HEK293 (cell line): Measurements from ENCODE around the gene BRD3.

Source experiments
- SP7 ChIP-seq: fragments of 450-650 bp; formaldehyde crosslinking; IDR thresholded peaks from 2 replicates; pipeline ENCODE4 v1.5.1; 2016; ENCODE audit warnings: missing biosample characterization, missing genetic modification characterization
- ZNF112 ChIP-seq: fragments of 450-650 bp; formaldehyde crosslinking; IDR thresholded peaks from 2 replicates; pipeline ENCODE4 v1.5.0; 2017; ENCODE audit warnings: missing biosample characterization, missing genetic modification characterization
- ZNF274 ChIP-seq, 2 experiments: fragments of 200-500 bp in 1 of 2; fragments of 450-650 bp in 1 of 2; sonication (Bioruptor generic) in 1 of 2; formaldehyde crosslinking in 1 of 2; IDR thresholded peaks; 2 replicates each; pipeline versions ENCODE4 v1.5.1 to v1.6.1; 2014 to 2016; ENCODE audit warnings: borderline replicate concordance in 1 of 2, inconsistent platforms in 1 of 2, low read length in 1 of 2, missing biosample characterization in 1 of 2, missing genetic modification characterization in 1 of 2
- ZNF426 ChIP-seq: fragments of 450-650 bp; formaldehyde crosslinking; IDR thresholded peaks from 2 replicates; pipeline ENCODE4 v1.5.1; 2017; ENCODE audit warnings: missing biosample characterization, missing genetic modification characterization, mild to moderate bottlenecking, inconsistent platforms, moderate library complexity
- TF ChIP-seq, protein P1 (sequence below): fragments of 450-650 bp; formaldehyde crosslinking; IDR thresholded peaks from 2 replicates; pipeline ENCODE4 v1.5.1; 2016; ENCODE audit warnings: missing biosample characterization, missing genetic modification characterization
- TF ChIP-seq, protein P2 (sequence below): fragments of 450-650 bp; formaldehyde crosslinking; IDR thresholded peaks from 2 replicates; pipeline ENCODE4 v1.5.1; 2016; ENCODE audit warnings: missing biosample characterization, missing genetic modification characterization
- TF ChIP-seq, protein P3 (sequence below): fragments of 450-650 bp; formaldehyde crosslinking; IDR thresholded peaks from 2 replicates; pipeline ENCODE4 v1.5.1; 2016; ENCODE audit warnings: missing biosample characterization, missing genetic modification characterization
- TF ChIP-seq, protein P4 (sequence below): fragments of 450-650 bp; formaldehyde crosslinking; IDR thresholded peaks from 2 replicates; pipeline ENCODE4 v1.5.1; 2016; ENCODE audit warnings: missing biosample characterization, missing genetic modification characterization, low read depth
- TF ChIP-seq, protein P5 (sequence below): fragments of 450-650 bp; formaldehyde crosslinking; conservative IDR thresholded peaks from 2 replicates; pipeline ENCODE4 v1.5.1; 2016; ENCODE audit warnings: low read depth, missing biosample characterization, missing genetic modification characterization

DNA sequence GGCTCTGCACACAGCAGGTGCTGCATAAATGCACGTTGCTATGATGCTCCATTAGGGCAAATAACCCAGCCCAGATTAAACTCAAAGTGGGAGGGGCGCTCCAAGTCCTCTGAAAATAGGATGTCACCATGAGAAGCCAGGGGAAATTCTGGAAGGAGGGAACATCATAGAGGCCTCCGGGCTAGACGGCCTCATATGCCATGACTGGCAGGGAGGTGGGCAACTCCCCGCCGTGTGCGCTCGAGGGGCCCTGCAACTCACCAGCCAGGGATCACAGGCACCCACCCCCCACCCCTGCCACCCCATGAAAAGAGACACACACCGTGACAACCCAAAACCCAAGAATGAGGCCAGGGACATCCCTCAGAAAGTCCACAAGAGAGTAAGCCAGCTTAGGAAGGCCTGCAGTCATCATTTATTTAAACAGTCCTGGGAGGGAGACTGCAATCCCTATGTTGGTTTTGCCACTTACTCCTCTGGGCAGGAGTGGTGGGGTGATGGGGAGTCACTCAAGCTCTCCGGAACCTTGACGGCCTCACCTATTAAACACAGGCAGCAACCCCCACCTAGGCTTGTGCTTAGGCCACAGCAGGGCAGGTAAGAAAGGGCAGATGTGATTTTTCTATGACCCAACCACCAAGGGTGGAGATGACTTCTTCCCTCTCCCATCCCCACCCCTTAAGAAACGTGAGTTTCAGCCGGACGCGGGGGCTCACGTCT is 79.7 kb downstream of the BRD3 start:
- no peak for TF ChIP-seq ZNF426 (tag by site-specific recombination)
- no peak for TF ChIP-seq ZNF112 (tag by site-specific recombination)
- TF ChIP-seq, protein P1, sequence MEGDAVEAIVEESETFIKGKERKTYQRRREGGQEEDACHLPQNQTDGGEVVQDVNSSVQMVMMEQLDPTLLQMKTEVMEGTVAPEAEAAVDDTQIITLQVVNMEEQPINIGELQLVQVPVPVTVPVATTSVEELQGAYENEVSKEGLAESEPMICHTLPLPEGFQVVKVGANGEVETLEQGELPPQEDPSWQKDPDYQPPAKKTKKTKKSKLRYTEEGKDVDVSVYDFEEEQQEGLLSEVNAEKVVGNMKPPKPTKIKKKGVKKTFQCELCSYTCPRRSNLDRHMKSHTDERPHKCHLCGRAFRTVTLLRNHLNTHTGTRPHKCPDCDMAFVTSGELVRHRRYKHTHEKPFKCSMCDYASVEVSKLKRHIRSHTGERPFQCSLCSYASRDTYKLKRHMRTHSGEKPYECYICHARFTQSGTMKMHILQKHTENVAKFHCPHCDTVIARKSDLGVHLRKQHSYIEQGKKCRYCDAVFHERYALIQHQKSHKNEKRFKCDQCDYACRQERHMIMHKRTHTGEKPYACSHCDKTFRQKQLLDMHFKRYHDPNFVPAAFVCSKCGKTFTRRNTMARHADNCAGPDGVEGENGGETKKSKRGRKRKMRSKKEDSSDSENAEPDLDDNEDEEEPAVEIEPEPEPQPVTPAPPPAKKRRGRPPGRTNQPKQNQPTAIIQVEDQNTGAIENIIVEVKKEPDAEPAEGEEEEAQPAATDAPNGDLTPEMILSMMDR (tag by site-specific recombination) = no peak
- TF ChIP-seq, protein P2, sequence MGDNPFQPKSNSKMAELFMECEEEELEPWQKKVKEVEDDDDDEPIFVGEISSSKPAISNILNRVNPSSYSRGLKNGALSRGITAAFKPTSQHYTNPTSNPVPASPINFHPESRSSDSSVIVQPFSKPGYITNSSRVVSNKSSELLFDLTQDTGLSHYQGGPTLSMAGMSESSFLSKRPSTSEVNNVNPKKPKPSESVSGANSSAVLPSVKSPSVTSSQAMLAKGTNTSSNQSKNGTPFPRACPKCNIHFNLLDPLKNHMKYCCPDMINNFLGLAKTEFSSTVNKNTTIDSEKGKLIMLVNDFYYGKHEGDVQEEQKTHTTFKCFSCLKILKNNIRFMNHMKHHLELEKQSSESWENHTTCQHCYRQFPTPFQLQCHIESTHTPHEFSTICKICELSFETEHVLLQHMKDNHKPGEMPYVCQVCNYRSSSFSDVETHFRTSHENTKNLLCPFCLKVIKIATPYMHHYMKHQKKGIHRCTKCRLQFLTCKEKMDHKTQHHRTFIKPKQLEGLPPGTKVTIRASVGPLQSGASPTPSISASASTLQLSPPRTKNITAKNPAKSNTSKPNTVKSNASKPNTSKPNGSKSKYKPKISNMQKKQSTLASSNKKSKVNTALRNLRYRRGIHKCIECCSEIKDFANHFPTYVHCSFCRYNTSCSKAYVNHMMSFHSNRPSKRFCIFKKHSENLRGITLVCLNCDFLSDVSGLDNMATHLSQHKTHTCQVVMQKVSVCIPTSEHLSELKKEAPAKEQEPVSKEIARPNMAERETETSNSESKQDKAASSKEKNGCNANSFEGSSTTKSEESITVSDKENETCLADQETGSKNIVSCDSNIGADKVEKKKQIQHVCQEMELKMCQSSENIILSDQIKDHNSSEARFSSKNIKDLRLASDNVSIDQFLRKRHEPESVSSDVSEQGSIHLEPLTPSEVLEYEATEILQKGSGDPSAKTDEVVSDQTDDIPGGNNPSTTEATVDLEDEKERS = no peak
- no peak for TF ChIP-seq ZNF274 (IDR thresholded peaks at IDR 0.05; ENCODE audit: low read length)
- no peak for TF ChIP-seq ZNF274 (tag by site-specific recombination; IDR thresholded peaks at IDR 0.05; ENCODE audit: borderline replicate concordance)
- TF ChIP-seq, protein P3, sequence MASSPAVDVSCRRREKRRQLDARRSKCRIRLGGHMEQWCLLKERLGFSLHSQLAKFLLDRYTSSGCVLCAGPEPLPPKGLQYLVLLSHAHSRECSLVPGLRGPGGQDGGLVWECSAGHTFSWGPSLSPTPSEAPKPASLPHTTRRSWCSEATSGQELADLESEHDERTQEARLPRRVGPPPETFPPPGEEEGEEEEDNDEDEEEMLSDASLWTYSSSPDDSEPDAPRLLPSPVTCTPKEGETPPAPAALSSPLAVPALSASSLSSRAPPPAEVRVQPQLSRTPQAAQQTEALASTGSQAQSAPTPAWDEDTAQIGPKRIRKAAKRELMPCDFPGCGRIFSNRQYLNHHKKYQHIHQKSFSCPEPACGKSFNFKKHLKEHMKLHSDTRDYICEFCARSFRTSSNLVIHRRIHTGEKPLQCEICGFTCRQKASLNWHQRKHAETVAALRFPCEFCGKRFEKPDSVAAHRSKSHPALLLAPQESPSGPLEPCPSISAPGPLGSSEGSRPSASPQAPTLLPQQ (tag by site-specific recombination) = no peak
- TF ChIP-seq, protein P4, sequence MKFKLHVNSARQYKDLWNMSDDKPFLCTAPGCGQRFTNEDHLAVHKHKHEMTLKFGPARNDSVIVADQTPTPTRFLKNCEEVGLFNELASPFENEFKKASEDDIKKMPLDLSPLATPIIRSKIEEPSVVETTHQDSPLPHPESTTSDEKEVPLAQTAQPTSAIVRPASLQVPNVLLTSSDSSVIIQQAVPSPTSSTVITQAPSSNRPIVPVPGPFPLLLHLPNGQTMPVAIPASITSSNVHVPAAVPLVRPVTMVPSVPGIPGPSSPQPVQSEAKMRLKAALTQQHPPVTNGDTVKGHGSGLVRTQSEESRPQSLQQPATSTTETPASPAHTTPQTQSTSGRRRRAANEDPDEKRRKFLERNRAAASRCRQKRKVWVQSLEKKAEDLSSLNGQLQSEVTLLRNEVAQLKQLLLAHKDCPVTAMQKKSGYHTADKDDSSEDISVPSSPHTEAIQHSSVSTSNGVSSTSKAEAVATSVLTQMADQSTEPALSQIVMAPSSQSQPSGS (tag by site-specific recombination) = no peak
- TF ChIP-seq, protein P5, sequence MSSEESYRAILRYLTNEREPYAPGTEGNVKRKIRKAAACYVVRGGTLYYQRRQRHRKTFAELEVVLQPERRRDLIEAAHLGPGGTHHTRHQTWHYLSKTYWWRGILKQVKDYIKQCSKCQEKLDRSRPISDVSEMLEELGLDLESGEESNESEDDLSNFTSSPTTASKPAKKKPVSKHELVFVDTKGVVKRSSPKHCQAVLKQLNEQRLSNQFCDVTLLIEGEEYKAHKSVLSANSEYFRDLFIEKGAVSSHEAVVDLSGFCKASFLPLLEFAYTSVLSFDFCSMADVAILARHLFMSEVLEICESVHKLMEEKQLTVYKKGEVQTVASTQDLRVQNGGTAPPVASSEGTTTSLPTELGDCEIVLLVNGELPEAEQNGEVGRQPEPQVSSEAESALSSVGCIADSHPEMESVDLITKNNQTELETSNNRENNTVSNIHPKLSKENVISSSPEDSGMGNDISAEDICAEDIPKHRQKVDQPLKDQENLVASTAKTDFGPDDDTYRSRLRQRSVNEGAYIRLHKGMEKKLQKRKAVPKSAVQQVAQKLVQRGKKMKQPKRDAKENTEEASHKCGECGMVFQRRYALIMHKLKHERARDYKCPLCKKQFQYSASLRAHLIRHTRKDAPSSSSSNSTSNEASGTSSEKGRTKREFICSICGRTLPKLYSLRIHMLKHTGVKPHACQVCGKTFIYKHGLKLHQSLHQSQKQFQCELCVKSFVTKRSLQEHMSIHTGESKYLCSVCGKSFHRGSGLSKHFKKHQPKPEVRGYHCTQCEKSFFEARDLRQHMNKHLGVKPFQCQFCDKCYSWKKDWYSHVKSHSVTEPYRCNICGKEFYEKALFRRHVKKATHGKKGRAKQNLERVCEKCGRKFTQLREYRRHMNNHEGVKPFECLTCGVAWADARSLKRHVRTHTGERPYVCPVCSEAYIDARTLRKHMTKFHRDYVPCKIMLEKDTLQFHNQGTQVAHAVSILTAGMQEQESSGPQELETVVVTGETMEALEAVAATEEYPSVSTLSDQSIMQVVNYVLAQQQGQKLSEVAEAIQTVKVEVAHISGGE (tag by site-specific recombination) = no peak
- TF ChIP-seq SP7 (tag by site-specific recombination) = no peak
